Trophoblast cell (in vitro differentiated cells and primary cell): ENCODE data around the gene ARF5.

Experiments used
- DNase-seq, 2 donors: peaks; one replicate each; pipeline ENCODE4 v3.0.0-alpha.2; 2016
- H2AFZ ChIP-seq: 2 replicates; pipeline ENCODE4 v1.6.1; 2013; ENCODE audit warnings: low read length, moderate library complexity, mild to moderate bottlenecking; ENCODE audit not compliant: insufficient read depth, poor library complexity
- H2AK5ac ChIP-seq: 2 replicates; pipeline ENCODE4 v1.6.1; 2013; ENCODE audit warnings: mild to moderate bottlenecking, low read length
- H2BK120ac ChIP-seq: 2 replicates; pipeline ENCODE4 v1.6.1; 2013; ENCODE audit warnings: low read length, mild to moderate bottlenecking, moderate library complexity; ENCODE audit not compliant: insufficient read depth, poor library complexity
- H2BK12ac ChIP-seq: 2 replicates; pipeline ENCODE4 v1.6.1; 2013; ENCODE audit warnings: mild to moderate bottlenecking, low read length, moderate library complexity
- H2BK5ac ChIP-seq: 2 replicates; pipeline ENCODE4 v1.6.1; 2013; ENCODE audit warnings: low read length, low read depth, moderate library complexity, mild to moderate bottlenecking; ENCODE audit not compliant: poor library complexity
- H3K14ac ChIP-seq: 2 replicates; pipeline ENCODE4 v1.6.1; 2013; ENCODE audit warnings: mild to moderate bottlenecking, low read length
- H3K18ac ChIP-seq: 2 replicates; pipeline ENCODE4 v1.6.1; 2013; ENCODE audit warnings: mild to moderate bottlenecking, low read length
- H3K23ac ChIP-seq: 2 replicates; pipeline ENCODE4 v1.6.1; 2013; ENCODE audit warnings: low read length
- H3K27ac ChIP-seq: 2 replicates; pipeline ENCODE4 v1.5.1; 2013; ENCODE audit warnings: low read depth, mild to moderate bottlenecking, inconsistent platforms, low read length, moderate library complexity
- H3K27me3 ChIP-seq: 2 replicates; pipeline ENCODE4 v1.6.1; 2013; ENCODE audit warnings: inconsistent platforms, mild to moderate bottlenecking, low read length, moderate library complexity; ENCODE audit not compliant: insufficient read depth
- H3K36me3 ChIP-seq, 2 experiments: 1 replicate in 1 of 2; 2 replicates in 1 of 2; pipeline ENCODE4 v1.6.1; 2013; ENCODE audit warnings: low read length in 2 of 2, mild to moderate bottlenecking in 2 of 2, moderate library complexity in 1 of 2; ENCODE audit not compliant: insufficient read depth in 2 of 2, control insufficient read depth in 1 of 2
- H3K4ac ChIP-seq: 2 replicates; pipeline ENCODE4 v1.6.1; 2013; ENCODE audit warnings: low read depth, mild to moderate bottlenecking, low read length, moderate library complexity
- H3K4me1 ChIP-seq, 2 experiments: 1 replicate in 1 of 2; 2 replicates in 1 of 2; pipeline ENCODE4 v1.6.1; 2013; ENCODE audit warnings: low read length in 2 of 2, mild to moderate bottlenecking in 2 of 2, moderate library complexity in 1 of 2; ENCODE audit not compliant: insufficient read depth in 2 of 2, control insufficient read depth in 1 of 2
- H3K4me2 ChIP-seq: 2 replicates; pipeline ENCODE4 v1.6.1; 2013; ENCODE audit warnings: inconsistent platforms, mild to moderate bottlenecking, low read length, moderate library complexity
- H3K4me3 ChIP-seq: 2 replicates; pipeline ENCODE4 v1.5.1; 2013; ENCODE audit warnings: mild to moderate bottlenecking, low read depth, low read length, inconsistent platforms
- H3K79me1 ChIP-seq: one replicate; pipeline ENCODE4 v1.6.1; 2013; ENCODE audit warnings: low read length
- H3K79me2 ChIP-seq: 2 replicates; pipeline ENCODE4 v1.6.1; 2013; ENCODE audit warnings: low read length, mild to moderate bottlenecking; ENCODE audit not compliant: control insufficient read depth, insufficient read depth, poor library complexity
- H3K9ac ChIP-seq: 2 replicates; pipeline ENCODE4 v1.6.1; 2013; ENCODE audit warnings: mild to moderate bottlenecking, low read length
- H3K9me3 ChIP-seq: 2 replicates; pipeline ENCODE4 v1.6.1; 2013; ENCODE audit warnings: low read depth, mild to moderate bottlenecking, control low read depth, inconsistent platforms, low read length; ENCODE audit not compliant: insufficient read depth
- H4K12ac ChIP-seq: 2 replicates; pipeline ENCODE4 v1.6.1; 2013; ENCODE audit warnings: low read depth, mild to moderate bottlenecking, low read length, moderate library complexity
- H4K8ac ChIP-seq: 2 replicates; pipeline ENCODE4 v1.6.1; 2013; ENCODE audit warnings: low read depth, mild to moderate bottlenecking, low read length, moderate library complexity
- H4K91ac ChIP-seq: one replicate; pipeline ENCODE4 v1.6.1; 2013; ENCODE audit warnings: low read depth, mild to moderate bottlenecking, low read length, moderate library complexity
- WGBS: extraction: QIAGEN DNeasy Blood & Tissue Kit; methylation state at CpG from one replicate; pipeline ENCODE4 v1.1.7; 2013; ENCODE audit warnings: missing lambda C conversion rate; ENCODE audit not compliant: insufficient read length, insufficient coverage; ENCODE audit errors: extremely low coverage; 5-methylcytosine and 5-hydroxymethylcytosine counted together

Gene ARF5

GRCh38 chr7:127629268-127629854 is 41.1 kb downstream of the ARF5 start:
- peak; percentile 23 to 43 for DNase-seq
- Histone ChIP-seq H2BK12ac (no peak overlapping the region), H3K79me2 (no peaks in the 10 kb centered on the region), H3K79me1 (no peaks in the 10 kb centered on the region), H3K18ac (no peak overlapping the region), H3K23ac (no peak overlapping the region), H4K12ac (no peak overlapping the region), H2AK5ac (no peak overlapping the region), H2BK5ac (no peak overlapping the region), H3K27me3 (no peaks in the 10 kb centered on the region), H3K4me2 (peak overlapping the region; percentile 41), H2AFZ (no peak overlapping the region), H3K14ac (no peak overlapping the region), H3K4me1 (peaks cover 0 to 9% of the 10 kb centered on the region in 2 experiments), H3K36me3 (no peaks in the 10 kb centered on the region), H3K4ac (no peak overlapping the region), H4K8ac (peak overlapping the region; percentile 17), H3K9ac (peak overlapping the region; percentile 43), H4K91ac (no peak overlapping the region), H3K27ac (no peak overlapping the region), H2BK120ac (no peak overlapping the region), H3K4me3 (no peak overlapping the region), H3K9me3 (no peaks in the 10 kb centered on the region)
- no CpG with 5 or more reads among the region's 5 CpGs for WGBS

- peak; percentile 94 to 97 for DNase-seq
- H4K12ac ChIP-seq = no peak overlapping the region
- no peak overlapping the region for H3K4me2 ChIP-seq
- no peak overlapping the region for H2BK5ac ChIP-seq
- no peak overlapping the region for H3K4ac ChIP-seq
- no peak overlapping the region for H3K23ac ChIP-seq
- H2AK5ac ChIP-seq = no peak overlapping the region
- no peaks in the 10 kb centered on the region for H3K27me3 ChIP-seq
- no peaks in the 10 kb centered on the region for H3K79me2 ChIP-seq
- H3K14ac ChIP-seq = no peak overlapping the region
- H3K79me1 ChIP-seq = peaks cover 2% of the 10 kb centered on the region
- H3K18ac ChIP-seq = no peak overlapping the region
- H2BK120ac ChIP-seq = no peak overlapping the region
- no peak overlapping the region for H3K4me3 ChIP-seq
- no peak overlapping the region for H3K27ac ChIP-seq
- no peak overlapping the region for H4K91ac ChIP-seq
- no peak overlapping the region for H2BK12ac ChIP-seq
- H3K36me3 ChIP-seq = no peaks in the 10 kb centered on the region
- peaks cover 4 to 12% of the 10 kb centered on the region in 2 experiments for H3K4me1 ChIP-seq
- no peaks in the 10 kb centered on the region for H3K9me3 ChIP-seq
- no peak overlapping the region for H4K8ac ChIP-seq
- H2AFZ ChIP-seq = no peak overlapping the region
- H3K9ac ChIP-seq = no peak overlapping the region
- no CpG with 5 or more reads among the region's 7 CpGs for WGBS
Measured at GRCh38 chr7:127632276-127632910, 44.2 kb downstream of the ARF5 start.

GRCh38 chr7:127635659-127636285 is 47.6 kb downstream of the ARF5 start:
- Histone ChIP-seq H3K4me1 (peaks cover 4 to 9% of the 10 kb centered on the region in 2 experiments), H4K8ac (no peak overlapping the region), H3K27me3 (no peaks in the 10 kb centered on the region), H3K4me3 (no peak overlapping the region), H3K23ac (no peak overlapping the region), H2AFZ (no peak overlapping the region), H3K18ac (no peak overlapping the region), H4K12ac (no peak overlapping the region), H3K9me3 (no peaks in the 10 kb centered on the region), H3K79me2 (no peaks in the 10 kb centered on the region), H3K27ac (no peak overlapping the region), H2BK120ac (no peak overlapping the region), H3K36me3 (no peaks in the 10 kb centered on the region), H2BK12ac (no peak overlapping the region), H2BK5ac (no peak overlapping the region), H3K79me1 (peaks cover 2% of the 10 kb centered on the region), H3K14ac (no peak overlapping the region), H3K4me2 (no peak overlapping the region), H3K4ac (no peak overlapping the region), H2AK5ac (no peak overlapping the region), H4K91ac (no peak overlapping the region), H3K9ac (no peak overlapping the region)
- WGBS = no CpG with 5 or more reads among the region's 3 CpGs
- DNase-seq = no peak

GRCh38 chr7:127638197-127638596 is 50.0 kb downstream of the ARF5 start:
- Histone ChIP-seq H3K18ac (no peak overlapping the region), H3K36me3 (no peaks in the 10 kb centered on the region), H2BK12ac (no peak overlapping the region), H3K4me2 (no peak overlapping the region), H2BK120ac (no peak overlapping the region), H3K23ac (no peak overlapping the region), H2BK5ac (no peak overlapping the region), H2AFZ (no peak overlapping the region), H2AK5ac (no peak overlapping the region), H4K91ac (no peak overlapping the region), H3K9me3 (no peaks in the 10 kb centered on the region), H3K27me3 (no peaks in the 10 kb centered on the region), H3K79me1 (peaks cover 2% of the 10 kb centered on the region), H3K4ac (no peak overlapping the region), H3K79me2 (no peaks in the 10 kb centered on the region), H3K4me1 (peaks cover 8 to 9% of the 10 kb centered on the region in 2 experiments), H3K14ac (no peak overlapping the region), H3K9ac (no peak overlapping the region), H4K8ac (no peak overlapping the region), H3K27ac (no peak overlapping the region), H3K4me3 (no peak overlapping the region), H4K12ac (no peak overlapping the region)
- peak in 1 of 2 donors; percentile 70 for DNase-seq
